Central memory CD8-positive, alpha-beta T cell (primary cell): ENCODE data around the gene UBE2K.
"Not testable (repeated sequence)": the region's sequence is repeated elsewhere in the genome, so short reads cannot be mapped to it uniquely, and the experiment has no call there.

Experiments used
- ATAC-seq: fragments of 150-1000 bp; cut with Tn5 transposase; replicated peaks from 2 replicates; pipeline ENCODE4 v1.10.0; 2022; ENCODE audit warnings: mild to moderate bottlenecking, moderate FRiP score, moderate number of reproducible peaks; ENCODE audit not compliant: poor library complexity, severe bottlenecking; ENCODE audit errors: extremely low read depth
- DNase-seq, 2 donors: peaks; one replicate each; pipeline ENCODE4 v3.0.0; 2021; ENCODE audit warnings: low spot score in 2 of 2
- H3K27ac Mint-ChIP-seq: one replicate; pipeline ENCODE4 v1.8.0; 2022; ENCODE audit warnings: low read depth, mild to moderate bottlenecking, moderate library complexity, mixed read lengths
- H3K27me3 Mint-ChIP-seq: one replicate; pipeline ENCODE4 v1.8.0; 2022; ENCODE audit warnings: mixed read lengths
- H3K36me3 Mint-ChIP-seq: one replicate; pipeline ENCODE4 v1.8.0; 2022; ENCODE audit warnings: mild to moderate bottlenecking, moderate library complexity, mixed read lengths; ENCODE audit not compliant: insufficient read depth
- H3K4me1 Mint-ChIP-seq: one replicate; pipeline ENCODE4 v1.8.0; 2022; ENCODE audit warnings: mixed read lengths
- H3K4me3 Mint-ChIP-seq: one replicate; pipeline ENCODE4 v1.8.0; 2022; ENCODE audit warnings: mild to moderate bottlenecking, moderate library complexity, mixed read lengths
- H3K9me3 Mint-ChIP-seq: one replicate; pipeline ENCODE4 v1.8.0; 2022; ENCODE audit warnings: mixed read lengths

Gene UBE2K

GRCh38 chr4:39792128-39792527, 94.2 kb downstream of the UBE2K start:
- H3K36me3 Mint-ChIP-seq: no peaks in the 10 kb centered on the region
- H3K27me3 Mint-ChIP-seq: no peaks in the 10 kb centered on the region
- ATAC-seq (no peak), DNase-seq (no peak)
- H3K4me3 Mint-ChIP-seq: no peak overlapping the region
- peak overlapping the region; percentile 35 for H3K27ac Mint-ChIP-seq
- no peaks in the 10 kb centered on the region for H3K4me1 Mint-ChIP-seq
- no peaks in the 10 kb centered on the region for H3K9me3 Mint-ChIP-seq

DNA sequence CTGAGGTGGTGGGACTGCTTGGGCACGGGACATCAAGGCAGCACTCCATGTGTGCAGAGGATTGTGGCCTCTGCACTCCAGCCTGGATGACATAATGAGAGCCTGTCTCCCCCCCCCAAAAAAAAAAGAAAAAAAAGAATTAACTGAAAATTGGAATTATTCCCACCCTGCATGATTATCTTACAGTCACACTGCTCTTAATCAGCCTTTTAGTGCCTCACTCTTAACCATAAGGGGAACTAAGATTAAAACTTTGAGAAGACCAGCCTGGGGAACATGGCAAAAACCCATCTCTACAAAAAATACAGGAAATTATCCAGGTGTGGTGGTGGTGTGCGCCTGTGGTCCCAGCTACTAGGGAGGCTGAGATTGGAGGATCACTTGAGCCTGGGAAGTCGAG, 94.6 kb downstream of the UBE2K start:
- ATAC-seq (no peak), DNase-seq (no peak)
- Mint-ChIP-seq H3K36me3 (no peaks in the 10 kb centered on the region), H3K4me1 (no peaks in the 10 kb centered on the region), H3K27me3 (no peaks in the 10 kb centered on the region), H3K27ac (peak overlapping the region; percentile 35), H3K4me3 (no peak overlapping the region), H3K9me3 (no peaks in the 10 kb centered on the region)

DNA sequence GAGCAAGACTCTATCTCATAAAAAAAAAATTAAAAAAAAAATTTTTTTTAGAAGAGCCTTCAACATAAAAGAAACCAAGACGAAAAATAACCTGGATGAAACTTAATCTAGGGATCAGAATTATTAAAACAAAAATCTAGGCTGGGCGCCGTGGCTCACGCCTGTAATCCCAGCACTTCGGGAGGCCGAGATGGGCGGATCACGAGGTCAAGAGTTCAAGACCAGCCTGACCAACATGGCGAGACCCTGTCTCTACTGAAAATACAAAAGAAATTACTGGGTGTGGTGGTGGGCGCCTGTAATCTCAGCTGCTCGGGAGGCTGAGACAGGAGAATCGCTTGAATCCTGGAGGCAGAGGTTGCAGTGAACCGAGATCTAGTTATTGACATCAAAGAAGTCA, 95.0 kb downstream of the UBE2K start:
- ATAC-seq, H3K27ac Mint-ChIP-seq, DNase-seq, H3K27me3 Mint-ChIP-seq, H3K4me3 Mint-ChIP-seq, H3K36me3 Mint-ChIP-seq, H3K4me1 Mint-ChIP-seq, H3K9me3 Mint-ChIP-seq: not testable (repeated sequence)

GRCh38 chr4:39802005-39802404, 104.1 kb downstream of the UBE2K start:
- DNase-seq (no peak), ATAC-seq (no peak)
- Mint-ChIP-seq H3K4me3 (no peak overlapping the region), H3K36me3 (no peaks in the 10 kb centered on the region), H3K27me3 (no peaks in the 10 kb centered on the region), H3K27ac (no peak overlapping the region), H3K4me1 (no peaks in the 10 kb centered on the region), H3K9me3 (no peaks in the 10 kb centered on the region)

DNA sequence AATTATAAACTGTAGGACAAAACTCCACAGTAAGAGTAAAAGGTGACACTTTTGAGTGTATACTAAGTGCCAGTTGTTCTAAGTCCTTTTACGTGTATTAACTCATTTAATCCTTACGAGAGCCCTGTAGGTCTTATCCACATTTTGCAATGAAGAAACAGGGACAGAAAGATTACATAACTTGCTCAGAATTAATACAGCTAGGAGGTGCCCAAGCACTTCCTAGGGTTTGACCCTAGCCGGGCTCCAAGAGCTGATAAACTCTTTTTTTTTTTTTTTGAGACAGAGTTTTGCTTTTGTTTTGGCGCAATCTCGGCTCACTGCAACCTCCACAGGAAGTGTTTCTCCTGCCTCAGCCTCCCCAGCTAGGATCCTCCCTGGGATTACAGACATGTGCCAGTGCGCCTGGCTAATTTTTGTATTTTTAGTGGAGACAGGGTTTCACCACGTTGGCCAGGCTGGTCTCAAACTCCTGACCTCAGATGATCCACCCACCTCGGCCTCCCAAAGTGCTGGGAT, 110.4 kb downstream of the UBE2K start:
- Mint-ChIP-seq H3K27ac (no peak overlapping the region), H3K4me1 (peaks cover 14% of the 10 kb centered on the region), H3K9me3 (peaks cover 11% of the 10 kb centered on the region), H3K36me3 (peaks cover 15% of the 10 kb centered on the region), H3K4me3 (no peak overlapping the region), H3K27me3 (no peaks in the 10 kb centered on the region)
- ATAC-seq: no peak
- no peak for DNase-seq

DNA sequence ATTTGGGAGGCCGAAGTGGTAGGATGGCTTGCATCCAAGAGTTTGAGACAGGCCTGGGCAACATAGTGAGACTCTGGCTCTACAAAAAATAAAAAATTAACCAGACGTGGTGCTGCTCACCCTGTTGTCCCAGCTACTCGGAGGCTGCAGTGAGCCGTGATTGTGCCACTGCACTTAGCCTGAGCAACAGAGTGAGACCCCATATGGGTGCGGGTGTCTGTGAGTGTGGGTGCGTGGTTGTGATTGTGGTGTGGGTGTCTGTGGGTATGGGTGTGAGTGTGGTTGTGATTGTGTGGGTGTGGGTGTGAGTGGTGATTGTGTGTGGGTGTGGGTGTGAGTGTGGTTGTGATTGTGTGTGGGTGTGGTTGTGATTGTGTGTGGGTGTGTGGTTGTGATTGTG, 114.6 kb downstream of the UBE2K start:
- H3K4me3 Mint-ChIP-seq: peak overlapping the region; percentile 77
- H3K4me1 Mint-ChIP-seq: peaks cover 27% of the 10 kb centered on the region
- no peaks in the 10 kb centered on the region for H3K27me3 Mint-ChIP-seq
- peaks cover 24% of the 10 kb centered on the region for H3K9me3 Mint-ChIP-seq
- H3K36me3 Mint-ChIP-seq: peaks cover 35% of the 10 kb centered on the region
- peak in 1 of 2 donors; percentile 23 for DNase-seq
- H3K27ac Mint-ChIP-seq: peak overlapping the region; percentile 99
- ATAC-seq: peak; percentile 47

DNA sequence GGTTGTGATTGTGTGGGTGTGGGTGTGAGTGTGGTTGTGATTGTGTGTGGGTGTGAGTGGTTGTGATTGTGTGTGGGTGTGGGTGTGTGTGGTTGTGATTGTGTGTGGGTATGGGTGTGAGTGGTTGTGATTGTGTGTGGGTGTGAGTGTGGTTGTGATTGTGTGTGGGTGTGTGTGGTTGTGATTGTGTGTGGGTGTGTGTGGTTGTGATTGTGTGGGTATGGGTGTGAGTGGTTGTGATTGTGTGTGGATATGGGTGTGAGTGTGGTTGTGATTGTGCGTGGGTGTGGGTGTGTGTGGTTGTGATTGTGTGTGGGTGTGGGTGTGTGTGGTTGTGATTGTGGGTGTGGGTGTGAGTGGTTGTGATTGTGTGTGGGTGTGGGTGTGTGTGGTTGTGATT, 115.1 kb downstream of the UBE2K start:
- not testable (repeated sequence) for H3K27me3 Mint-ChIP-seq, ATAC-seq, DNase-seq
- Mint-ChIP-seq H3K27ac (peak overlapping the region; percentile 99), H3K36me3 (peaks cover 35% of the 10 kb centered on the region), H3K9me3 (peaks cover 24% of the 10 kb centered on the region), H3K4me3 (peak overlapping the region; percentile 77), H3K4me1 (peaks cover 27% of the 10 kb centered on the region)

- peaks cover 27% of the 10 kb centered on the region for H3K4me1 Mint-ChIP-seq
- peak overlapping the region; percentile 99 for H3K27ac Mint-ChIP-seq
- not testable (repeated sequence) for H3K27me3 Mint-ChIP-seq, ATAC-seq, DNase-seq
- peaks cover 24% of the 10 kb centered on the region for H3K9me3 Mint-ChIP-seq
- peak overlapping the region; percentile 74 for H3K4me3 Mint-ChIP-seq
- peaks cover 36% of the 10 kb centered on the region for H3K36me3 Mint-ChIP-seq
Measured at GRCh38 chr4:39813761-39814160, 115.8 kb downstream of the UBE2K start.

DNA sequence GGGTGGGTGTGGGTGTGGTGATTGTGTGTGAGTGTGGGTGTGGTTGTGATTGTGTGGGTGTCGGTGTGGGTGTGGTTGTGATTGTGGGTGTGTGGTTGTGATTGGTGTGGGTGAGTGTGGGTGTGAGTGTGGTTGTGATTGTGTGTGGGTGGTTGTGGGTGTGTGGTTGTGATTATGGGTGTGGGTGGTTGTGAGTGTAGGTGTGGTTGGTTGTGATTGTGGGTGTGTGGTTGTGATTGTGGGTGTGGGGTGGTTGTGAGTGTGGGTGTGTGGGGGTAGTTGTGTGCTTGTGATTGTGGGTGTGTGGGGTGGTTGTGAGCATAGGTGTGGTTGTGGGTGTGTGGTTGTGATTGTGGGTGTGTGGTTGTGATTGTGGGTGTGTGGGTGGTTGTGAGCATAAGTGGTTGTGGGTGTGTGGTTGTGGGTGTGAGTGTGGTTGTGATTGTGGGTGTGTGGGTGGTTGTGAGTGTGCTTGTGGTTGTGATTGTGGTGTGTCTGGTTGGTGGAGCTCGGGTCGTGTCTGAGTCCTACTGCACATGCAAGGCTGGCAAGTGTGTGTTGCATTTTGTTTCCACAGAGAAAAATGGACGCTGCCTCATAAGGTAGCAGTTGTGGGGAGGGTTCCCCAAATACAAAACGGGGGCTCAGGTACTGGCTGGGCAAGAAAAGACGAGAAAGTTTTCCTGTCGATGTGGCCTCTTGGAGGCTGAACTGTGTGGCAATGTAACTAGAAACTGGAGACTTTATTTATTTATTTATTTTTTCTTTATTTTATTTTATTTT, 116.7 kb downstream of the UBE2K start:
- H3K4me3 Mint-ChIP-seq: peak overlapping the region; percentile 74
- H3K27ac Mint-ChIP-seq: peak overlapping the region; percentile 99
- DNase-seq (peak in 1 of 2 donors; percentile 22), ATAC-seq (peak; percentile 7)
- H3K27me3 Mint-ChIP-seq: no peaks in the 10 kb centered on the region
- peaks cover 27% of the 10 kb centered on the region for H3K4me1 Mint-ChIP-seq
- H3K36me3 Mint-ChIP-seq: peaks cover 34% of the 10 kb centered on the region
- H3K9me3 Mint-ChIP-seq: peaks cover 24% of the 10 kb centered on the region

DNA sequence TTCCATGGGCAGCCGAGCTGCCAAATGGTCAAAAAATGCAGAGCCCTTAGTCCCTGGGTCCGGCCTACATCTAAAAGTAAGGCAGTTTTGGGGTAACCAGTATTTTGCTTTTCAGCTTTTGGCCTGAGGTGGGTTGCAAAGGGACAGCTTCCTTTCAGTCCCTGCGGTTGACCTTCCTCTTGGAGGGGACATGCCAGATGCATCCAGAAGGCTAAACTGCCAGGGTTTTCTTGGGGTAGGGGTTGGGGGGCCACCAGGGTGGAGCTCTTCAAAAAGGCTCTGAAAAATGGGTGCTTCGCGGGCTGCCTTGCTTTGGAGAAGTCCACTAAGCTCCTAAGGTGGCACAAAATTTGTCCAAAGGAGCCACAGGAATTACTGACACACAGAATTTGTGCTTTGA, 120.7 kb downstream of the UBE2K start:
- H3K9me3 Mint-ChIP-seq: peaks cover 12% of the 10 kb centered on the region
- H3K36me3 Mint-ChIP-seq: peaks cover 28% of the 10 kb centered on the region
- no peak overlapping the region for H3K27ac Mint-ChIP-seq
- no peak overlapping the region for H3K4me3 Mint-ChIP-seq
- ATAC-seq (no peak), DNase-seq (no peak)
- H3K4me1 Mint-ChIP-seq: peaks cover 13% of the 10 kb centered on the region
- no peaks in the 10 kb centered on the region for H3K27me3 Mint-ChIP-seq

DNA sequence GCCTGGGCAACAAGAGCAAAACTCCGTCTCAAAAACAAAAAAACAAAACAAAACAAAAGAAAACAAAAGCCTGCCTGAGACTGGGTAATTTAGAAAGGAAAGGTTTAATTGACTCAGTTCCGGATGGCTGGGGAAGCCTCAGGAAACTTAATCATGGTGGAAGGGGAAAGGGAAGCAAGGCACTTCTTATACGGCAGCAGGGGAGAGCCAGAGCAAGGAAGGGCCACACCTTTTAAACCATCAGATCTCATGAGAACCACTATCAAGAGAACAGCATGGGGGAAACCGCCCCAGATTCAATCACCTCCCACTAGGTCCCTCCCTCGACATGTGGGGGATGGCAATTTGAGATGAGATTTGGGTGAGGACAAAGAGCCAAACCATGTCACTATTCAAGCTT, 122.2 kb downstream of the UBE2K start:
- no peaks in the 10 kb centered on the region for H3K4me1 Mint-ChIP-seq
- H3K27me3 Mint-ChIP-seq: no peaks in the 10 kb centered on the region
- DNase-seq: no peak
- no peak overlapping the region for H3K27ac Mint-ChIP-seq
- no peak for ATAC-seq
- H3K4me3 Mint-ChIP-seq: no peak overlapping the region
- peaks cover 21% of the 10 kb centered on the region for H3K36me3 Mint-ChIP-seq
- H3K9me3 Mint-ChIP-seq: no peaks in the 10 kb centered on the region

DNA sequence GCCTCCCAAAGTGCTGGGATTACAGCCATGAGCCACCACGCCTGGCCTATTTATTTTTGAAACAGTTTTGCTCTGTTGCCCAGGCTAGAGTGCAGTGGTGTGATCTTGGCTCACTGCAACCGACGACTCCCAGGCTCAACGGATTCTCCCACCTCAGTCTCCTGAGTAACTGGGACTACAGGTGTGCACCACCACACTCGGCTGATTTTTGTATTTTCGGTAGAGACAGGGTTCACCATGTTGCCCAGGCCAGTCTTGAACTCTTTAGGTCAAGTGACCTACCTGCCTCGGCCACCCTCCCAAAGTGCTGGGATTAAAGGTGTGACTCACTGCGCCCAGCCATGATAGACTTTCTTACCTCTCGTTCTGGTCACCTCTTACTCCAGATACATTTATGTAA, 124.0 kb downstream of the UBE2K start:
- no peaks in the 10 kb centered on the region for H3K9me3 Mint-ChIP-seq
- H3K27me3 Mint-ChIP-seq: no peaks in the 10 kb centered on the region
- no peak for DNase-seq
- no peak for ATAC-seq
- no peak overlapping the region for H3K27ac Mint-ChIP-seq
- no peaks in the 10 kb centered on the region for H3K4me1 Mint-ChIP-seq
- peaks cover 29% of the 10 kb centered on the region for H3K36me3 Mint-ChIP-seq
- H3K4me3 Mint-ChIP-seq: no peak overlapping the region

- no peak overlapping the region for H3K27ac Mint-ChIP-seq
Measured at GRCh38 chr4:39822662-39823061, 124.7 kb downstream of the UBE2K start.

More at GRCh38 chr4:39822662-39823061, 124.7 kb downstream of the UBE2K start:
- no peaks in the 10 kb centered on the region for H3K27me3 Mint-ChIP-seq
- H3K36me3 Mint-ChIP-seq: peaks cover 31% of the 10 kb centered on the region
- H3K4me1 Mint-ChIP-seq: no peaks in the 10 kb centered on the region
- H3K4me3 Mint-ChIP-seq: no peak overlapping the region
- DNase-seq: no peak
- no peak for ATAC-seq
- no peaks in the 10 kb centered on the region for H3K9me3 Mint-ChIP-seq
